SK-N-SH (cell line): ENCODE data around the gene SLC13A3.

Experiments used
- RAD21 ChIP-seq: IDR thresholded peaks from 2 replicates; pipeline ENCODE4 v1.6.1; 2012; ENCODE audit warnings: mild to moderate bottlenecking, low read length
- TF ChIP-seq, protein P1 (sequence below): fragments of 200-600 bp; sonication (generic); IDR thresholded peaks from 2 replicates; pipeline ENCODE4 v1.6.1; 2017; ENCODE audit warnings: antibody characterized with exemption, mild to moderate bottlenecking, moderate library complexity

DNA sequence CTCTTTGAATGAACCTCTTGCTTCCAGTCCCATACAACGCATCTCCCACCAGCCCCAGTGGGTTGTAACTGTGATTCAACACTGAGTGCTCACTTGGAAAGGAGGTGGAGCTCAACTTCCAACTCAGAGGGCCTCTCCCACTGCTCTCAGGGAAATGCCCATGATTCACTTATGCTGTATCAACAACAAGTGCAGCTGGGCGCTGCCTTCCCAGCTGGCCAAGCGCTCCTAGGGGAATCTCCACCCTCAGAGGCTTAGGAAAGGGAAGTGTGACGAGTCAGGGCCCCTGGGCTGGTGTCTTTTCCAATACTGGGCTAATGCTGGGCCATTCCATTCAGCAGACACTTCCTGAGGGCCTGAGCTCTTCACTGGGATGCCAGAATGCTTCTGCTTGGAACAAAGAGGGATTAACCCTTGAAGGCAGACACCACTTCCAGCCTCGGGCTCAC, 92.7 kb downstream of the SLC13A3 start:
- TF ChIP-seq RAD21 = no peak
- TF ChIP-seq, protein P1, sequence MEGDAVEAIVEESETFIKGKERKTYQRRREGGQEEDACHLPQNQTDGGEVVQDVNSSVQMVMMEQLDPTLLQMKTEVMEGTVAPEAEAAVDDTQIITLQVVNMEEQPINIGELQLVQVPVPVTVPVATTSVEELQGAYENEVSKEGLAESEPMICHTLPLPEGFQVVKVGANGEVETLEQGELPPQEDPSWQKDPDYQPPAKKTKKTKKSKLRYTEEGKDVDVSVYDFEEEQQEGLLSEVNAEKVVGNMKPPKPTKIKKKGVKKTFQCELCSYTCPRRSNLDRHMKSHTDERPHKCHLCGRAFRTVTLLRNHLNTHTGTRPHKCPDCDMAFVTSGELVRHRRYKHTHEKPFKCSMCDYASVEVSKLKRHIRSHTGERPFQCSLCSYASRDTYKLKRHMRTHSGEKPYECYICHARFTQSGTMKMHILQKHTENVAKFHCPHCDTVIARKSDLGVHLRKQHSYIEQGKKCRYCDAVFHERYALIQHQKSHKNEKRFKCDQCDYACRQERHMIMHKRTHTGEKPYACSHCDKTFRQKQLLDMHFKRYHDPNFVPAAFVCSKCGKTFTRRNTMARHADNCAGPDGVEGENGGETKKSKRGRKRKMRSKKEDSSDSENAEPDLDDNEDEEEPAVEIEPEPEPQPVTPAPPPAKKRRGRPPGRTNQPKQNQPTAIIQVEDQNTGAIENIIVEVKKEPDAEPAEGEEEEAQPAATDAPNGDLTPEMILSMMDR = no peak
